Neural progenitor cell (in vitro differentiated cells): ENCODE results near the gene CCDC102B.

Experiments
- EZH2 ChIP-seq: fragments of 200-600 bp; sonication (generic); IDR thresholded peaks from 2 replicates; pipeline ENCODE4 v1.6.1; 2017; ENCODE audit warnings: antibody characterized with exemption, mild to moderate bottlenecking, moderate library complexity
- TF ChIP-seq, protein P1 (sequence below): fragments of 200-600 bp; sonication (generic); IDR thresholded peaks from 2 replicates; pipeline ENCODE4 v1.5.1; 2017; ENCODE audit warnings: antibody characterized with exemption, mild to moderate bottlenecking

DNA sequence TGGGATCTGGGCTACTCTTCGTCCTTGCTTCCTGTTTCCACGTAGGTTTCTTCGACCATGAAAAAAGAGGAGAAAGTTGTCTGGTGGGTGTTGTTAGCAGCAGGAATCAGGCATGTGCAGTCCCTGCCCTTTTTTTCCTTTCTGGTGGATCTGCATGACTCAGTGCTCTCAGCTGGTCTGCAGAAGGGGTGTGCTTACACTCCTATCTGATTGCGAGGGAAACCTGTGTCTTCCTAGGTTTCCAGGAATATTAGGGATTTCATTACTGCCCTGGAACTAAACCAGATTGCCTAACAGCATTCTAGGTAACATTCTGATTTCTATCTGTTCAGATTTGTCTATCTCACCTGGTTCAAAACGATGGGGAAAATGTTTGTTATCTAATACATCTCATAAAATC, 174.3 kb downstream of the CCDC102B start:
- TF ChIP-seq, protein P1, sequence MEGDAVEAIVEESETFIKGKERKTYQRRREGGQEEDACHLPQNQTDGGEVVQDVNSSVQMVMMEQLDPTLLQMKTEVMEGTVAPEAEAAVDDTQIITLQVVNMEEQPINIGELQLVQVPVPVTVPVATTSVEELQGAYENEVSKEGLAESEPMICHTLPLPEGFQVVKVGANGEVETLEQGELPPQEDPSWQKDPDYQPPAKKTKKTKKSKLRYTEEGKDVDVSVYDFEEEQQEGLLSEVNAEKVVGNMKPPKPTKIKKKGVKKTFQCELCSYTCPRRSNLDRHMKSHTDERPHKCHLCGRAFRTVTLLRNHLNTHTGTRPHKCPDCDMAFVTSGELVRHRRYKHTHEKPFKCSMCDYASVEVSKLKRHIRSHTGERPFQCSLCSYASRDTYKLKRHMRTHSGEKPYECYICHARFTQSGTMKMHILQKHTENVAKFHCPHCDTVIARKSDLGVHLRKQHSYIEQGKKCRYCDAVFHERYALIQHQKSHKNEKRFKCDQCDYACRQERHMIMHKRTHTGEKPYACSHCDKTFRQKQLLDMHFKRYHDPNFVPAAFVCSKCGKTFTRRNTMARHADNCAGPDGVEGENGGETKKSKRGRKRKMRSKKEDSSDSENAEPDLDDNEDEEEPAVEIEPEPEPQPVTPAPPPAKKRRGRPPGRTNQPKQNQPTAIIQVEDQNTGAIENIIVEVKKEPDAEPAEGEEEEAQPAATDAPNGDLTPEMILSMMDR, result no peak
- TF ChIP-seq EZH2, result no peak
